Naive thymus-derived CD8-positive, alpha-beta T cell (primary cell): ENCODE results near the gene NTSR1. TPM values are rescaled to one million over a fixed set of nuclear protein-coding genes. Genes with fewer than 3 reads are reported as not detected.

ENCODE experiments used
- ATAC-seq, 2 donors: fragments of 150-1000 bp; cut with Tn5 transposase in 1 of 2; sonication (Bioruptor Pico), chemical (Tn5 transposase) in 1 of 2; 1 replicate in 1 of 2; 2 replicates in 1 of 2; pipeline ENCODE4 v1.10.0; 2021; ENCODE audit warnings: mild to moderate bottlenecking in 2 of 2, moderate library complexity in 2 of 2
- POLR2A ChIA-PET: fragments of 350-600 bp; sonication (Branson Sonifier 250); formaldehyde crosslinking; loops from one replicate; lab custom pipeline; 2021; ENCODE audit warnings: antibody characterized with exemption; lab: Charles Lee
- DNase-seq, 10 donors: peaks; one replicate each; pipeline versions ENCODE4 v3.0.0 to v3.0.0-alpha.2; 2020 to 2022
- H3K27ac Mint-ChIP-seq, 10 donors: one replicate each; pipeline ENCODE4 v1.8.0; 2020 to 2022; ENCODE audit warnings: mild to moderate bottlenecking in 10 of 10, mixed read lengths in 10 of 10, moderate library complexity in 4 of 10, inconsistent platforms in 1 of 10
- H3K27me3 Mint-ChIP-seq, 5 donors: one replicate each; pipeline ENCODE4 v1.8.0; 2021 to 2022; ENCODE audit warnings: mixed read lengths in 5 of 5
- H3K36me3 Mint-ChIP-seq, 3 donors: one replicate each; pipeline ENCODE4 v1.8.0; 2020 to 2022; ENCODE audit warnings: mixed read lengths in 3 of 3, mild to moderate bottlenecking in 2 of 3, inconsistent platforms in 1 of 3
- H3K4me1 Mint-ChIP-seq, 4 donors: one replicate each; pipeline ENCODE4 v1.8.0; 2021 to 2022; ENCODE audit warnings: mixed read lengths in 4 of 4
- H3K4me3 Mint-ChIP-seq, 10 donors: one replicate each; pipeline ENCODE4 v1.8.0; 2020 to 2022; ENCODE audit warnings: mild to moderate bottlenecking in 10 of 10, mixed read lengths in 10 of 10, moderate library complexity in 6 of 10, inconsistent platforms in 1 of 10
- H3K9me3 Mint-ChIP-seq, 9 donors: one replicate each; pipeline ENCODE4 v1.8.0; 2020 to 2022; ENCODE audit warnings: mixed read lengths in 9 of 9, mild to moderate bottlenecking in 3 of 9, inconsistent platforms in 1 of 9, moderate library complexity in 1 of 9
- polyA plus RNA-seq, 3 donors: library from polyadenylated mRNA; unstranded; fragments of 300-500 nt; fragmentation: Illumina TruSeq; gene quantifications; one replicate each; pipeline ENCODE4 v1.2.3, GENCODE V29; 2021
- total RNA-seq, 8 experiments: library from RNA in 2 of 8; stranded (reverse) in 2 of 8; gene quantifications; one replicate each; pipeline ENCODE4 v1.2.3 and lab custom pipeline; 2021 to 2026

Gene NTSR1
- total and polyA plus RNA-seq, 5 experiments from 2014 or later, result not detected

- H3K27me3 Mint-ChIP-seq, result peaks cover 0 to 5% (median 2%) of the 10 kb centered on the region in 5 donors
- DNase-seq (peak in 1 of 10 donors; percentile 18), ATAC-seq (no peak)
- POLR2A ChIA-PET, result no interaction called here
- H3K9me3 Mint-ChIP-seq, result peaks cover 0 to 22% (median 11%) of the 10 kb centered on the region in 9 donors
- H3K4me1 Mint-ChIP-seq, result peaks cover 6 to 16% (median 13%) of the 10 kb centered on the region in 4 donors
- H3K27ac Mint-ChIP-seq, result no peak overlapping the region
- H3K36me3 Mint-ChIP-seq, result peaks cover 2 to 13% (median 6%) of the 10 kb centered on the region in 3 donors
- no peak overlapping the region for H3K4me3 Mint-ChIP-seq
Observed at GRCh38 chr20:62725596-62726268, 17.1 kb downstream of the NTSR1 start.

GRCh38 chr20:62726276-62726675 is 17.6 kb downstream of the NTSR1 start:
- ATAC-seq (no peak), DNase-seq (peak in 1 of 10 donors; percentile 19)
- peaks cover 2 to 12% (median 6%) of the 10 kb centered on the region in 3 donors for H3K36me3 Mint-ChIP-seq
- peaks cover 0 to 5% (median 2%) of the 10 kb centered on the region in 5 donors for H3K27me3 Mint-ChIP-seq
- H3K4me3 Mint-ChIP-seq, result no peak overlapping the region
- POLR2A ChIA-PET, result no interaction called here
- no peak overlapping the region for H3K27ac Mint-ChIP-seq
- peaks cover 0 to 19% (median 11%) of the 10 kb centered on the region in 9 donors for H3K9me3 Mint-ChIP-seq
- H3K4me1 Mint-ChIP-seq, result peaks cover 6 to 15% (median 13%) of the 10 kb centered on the region in 4 donors

- H3K36me3 Mint-ChIP-seq, result peaks cover 0 to 6% (median 2%) of the 10 kb centered on the region in 3 donors
- peaks cover 0 to 12% (median 4%) of the 10 kb centered on the region in 9 donors for H3K9me3 Mint-ChIP-seq
- no peak for DNase-seq
- no peak for ATAC-seq
- peak overlapping the region in 1 of 10 donors; percentile 21 for H3K4me3 Mint-ChIP-seq
- no peak overlapping the region for H3K27ac Mint-ChIP-seq
- POLR2A ChIA-PET, result interaction anchor here (0.7 kb wide), 1 partner anchor 29 kb away, joined by 3 read pairs; no protein-coding TSS in a partner anchor
- peaks cover 0 to 5% (median 2%) of the 10 kb centered on the region in 5 donors for H3K27me3 Mint-ChIP-seq
- H3K4me1 Mint-ChIP-seq, result peaks cover 6 to 13% (median 12%) of the 10 kb centered on the region in 4 donors
Observed at GRCh38 chr20:62726716-62727583, 18.3 kb downstream of the NTSR1 start.

GRCh38 chr20:62727584-62728027 is 19.0 kb downstream of the NTSR1 start:
- Mint-ChIP-seq H3K4me3 (peak overlapping the region in 1 of 10 donors; percentile 21), H3K36me3 (no peaks in the 10 kb centered on the region), H3K4me1 (peaks cover 6 to 14% (median 13%) of the 10 kb centered on the region in 4 donors), H3K9me3 (peaks cover 0 to 6% (median 0%) of the 10 kb centered on the region in 9 donors), H3K27me3 (peaks cover 0 to 5% (median 2%) of the 10 kb centered on the region in 5 donors), H3K27ac (no peak overlapping the region)
- DNase-seq (no peak), ATAC-seq (no peak)
- POLR2A ChIA-PET, result no interaction called here

GRCh38 chr20:62728028-62728780 is 19.6 kb downstream of the NTSR1 start:
- Mint-ChIP-seq H3K27ac (peak overlapping the region in 8 of 10 donors; percentile 34 to 89 (median 78)), H3K9me3 (peaks cover 0 to 4% (median 0%) of the 10 kb centered on the region in 9 donors), H3K4me3 (peak overlapping the region; percentile 36 to 80 (median 56)), H3K4me1 (peaks cover 6 to 14% (median 13%) of the 10 kb centered on the region in 4 donors), H3K27me3 (peaks cover 0 to 5% (median 2%) of the 10 kb centered on the region in 5 donors), H3K36me3 (no peaks in the 10 kb centered on the region)
- peak; percentile 23 to 47 for ATAC-seq
- DNase-seq, result peak in 1 of 10 donors; percentile 9
- POLR2A ChIA-PET, result interaction anchor here (0.7 to 1.7 kb wide), 2 partner anchors 12 to 17 kb away, joined by 4 to 5 read pairs; no protein-coding TSS in a partner anchor

GRCh38 chr20:62728781-62729300 is 20.2 kb downstream of the NTSR1 start:
- POLR2A ChIA-PET, result interaction anchor here (0.7 to 1.7 kb wide), 2 partner anchors 11 to 18 kb away, joined by 4 to 5 read pairs; no protein-coding TSS in a partner anchor
- DNase-seq, result no peak
- peak overlapping the region in 2 of 10 donors; percentile 78 to 89 for H3K27ac Mint-ChIP-seq
- no peak for ATAC-seq
- H3K27me3 Mint-ChIP-seq, result peaks cover 0 to 5% (median 2%) of the 10 kb centered on the region in 5 donors
- H3K4me1 Mint-ChIP-seq, result peaks cover 6 to 15% (median 14%) of the 10 kb centered on the region in 4 donors
- peak overlapping the region in 4 of 10 donors; percentile 51 to 79 (median 68) for H3K4me3 Mint-ChIP-seq
- peaks cover 0 to 4% (median 0%) of the 10 kb centered on the region in 9 donors for H3K9me3 Mint-ChIP-seq
- no peaks in the 10 kb centered on the region for H3K36me3 Mint-ChIP-seq

GRCh38 chr20:62730481-62730880 is 21.8 kb downstream of the NTSR1 start:
- DNase-seq (no peak), ATAC-seq (no peak)
- Mint-ChIP-seq H3K27ac (peak overlapping the region in 1 of 10 donors; percentile 46), H3K36me3 (no peaks in the 10 kb centered on the region), H3K27me3 (peaks cover 0 to 3% (median 0%) of the 10 kb centered on the region in 5 donors), H3K4me1 (peaks cover 10 to 20% (median 17%) of the 10 kb centered on the region in 4 donors), H3K4me3 (no peak overlapping the region), H3K9me3 (no peaks in the 10 kb centered on the region)
- POLR2A ChIA-PET, result no interaction called here

GRCh38 chr20:62732031-62732760 is 23.6 kb downstream of the NTSR1 start:
- Mint-ChIP-seq H3K36me3 (no peaks in the 10 kb centered on the region), H3K4me3 (no peak overlapping the region), H3K4me1 (peaks cover 10 to 27% (median 19%) of the 10 kb centered on the region in 4 donors), H3K9me3 (no peaks in the 10 kb centered on the region), H3K27ac (no peak overlapping the region), H3K27me3 (no peaks in the 10 kb centered on the region)
- POLR2A ChIA-PET, result interaction anchor here (0.7 kb wide), 1 partner anchor 36 kb away, joined by 3 read pairs; no protein-coding TSS in a partner anchor
- ATAC-seq (no peak), DNase-seq (no peak)

- Mint-ChIP-seq H3K27ac (peak overlapping the region in 2 of 10 donors; percentile 17 to 44), H3K4me1 (peaks cover 8 to 27% (median 13%) of the 10 kb centered on the region in 4 donors), H3K9me3 (no peaks in the 10 kb centered on the region), H3K4me3 (no peak overlapping the region), H3K27me3 (no peaks in the 10 kb centered on the region), H3K36me3 (no peaks in the 10 kb centered on the region)
- ATAC-seq (no peak), DNase-seq (no peak)
- POLR2A ChIA-PET, result interaction anchor here (1.2 kb wide), 1 partner anchor 15 kb away, joined by 3 read pairs; no protein-coding TSS in a partner anchor
Observed at GRCh38 chr20:62732842-62733525, 24.3 kb downstream of the NTSR1 start.

- DNase-seq (no peak), ATAC-seq (no peak)
- POLR2A ChIA-PET, result interaction anchor here (1.2 kb wide), 1 partner anchor 15 kb away, joined by 3 read pairs; no protein-coding TSS in a partner anchor
- no peaks in the 10 kb centered on the region for H3K36me3 Mint-ChIP-seq
- H3K27ac Mint-ChIP-seq, result peak overlapping the region in 2 of 10 donors; percentile 17 to 44
- no peaks in the 10 kb centered on the region for H3K9me3 Mint-ChIP-seq
- peaks cover 4 to 25% (median 8%) of the 10 kb centered on the region in 4 donors for H3K4me1 Mint-ChIP-seq
- no peaks in the 10 kb centered on the region for H3K27me3 Mint-ChIP-seq
- no peak overlapping the region for H3K4me3 Mint-ChIP-seq
Observed at GRCh38 chr20:62733526-62733842, 24.8 kb downstream of the NTSR1 start.
